Astrocyte of the spinal cord (primary cell): ENCODE data around the gene KAT6B.

Experiments
- DNase-seq: peaks from one replicate; pipeline ENCODE4 v3.0.0; 2011; ENCODE audit warnings: low read depth, low spot score
- H3K4me3 ChIP-seq: 2 replicates; pipeline ENCODE4 v1.5.1; 2011; ENCODE audit warnings: low read depth, mild to moderate bottlenecking, low read length, moderate library complexity
- CTCF ChIP-seq: IDR thresholded peaks from 2 replicates; pipeline ENCODE4 v1.5.1; 2012; ENCODE audit warnings: low read depth, mild to moderate bottlenecking, low read length, inconsistent platforms
- in situ Hi-C: cut with HindIII; loops from 2 replicates; pipeline ENCODE4 v1.10.0; 2017; ENCODE audit warnings: low sequenced_read_pairs

Gene KAT6B

GRCh38 chr10:74841265-74841973 is 15.0 kb downstream of the KAT6B start:
- TF ChIP-seq CTCF, result no peak
- in situ Hi-C loops, result no loop called here
- H3K4me3 ChIP-seq, result no peak overlapping the region
- DNase-seq, result no peak

GRCh38 chr10:74842301-74842954 is 16.0 kb downstream of the KAT6B start:
- H3K4me3 ChIP-seq, result no peak overlapping the region
- DNase-seq, result no peak
- in situ Hi-C loops, result no loop called here
- TF ChIP-seq CTCF, result no peak

- no peak for TF ChIP-seq CTCF
- in situ Hi-C loops, result no loop called here
- no peak for DNase-seq
Measured at GRCh38 chr10:74846958-74847357, 20.6 kb downstream of the KAT6B start.

GRCh38 chr10:74851831-74852230 is 25.4 kb downstream of the KAT6B start:
- no peak overlapping the region for H3K4me3 ChIP-seq
- TF ChIP-seq CTCF, result no peak
- no peak for DNase-seq
- in situ Hi-C loops, result no loop called here

More at GRCh38 chr10:74846958-74847357, 20.6 kb downstream of the KAT6B start:
- no peak overlapping the region for H3K4me3 ChIP-seq

GRCh38 chr10:74852381-74852780 is 26.0 kb downstream of the KAT6B start:
- in situ Hi-C loops, result no loop called here
- no peak for TF ChIP-seq CTCF
- H3K4me3 ChIP-seq, result no peak overlapping the region
- DNase-seq, result no peak

GRCh38 chr10:74854610-74855009 is 28.2 kb downstream of the KAT6B start:
- TF ChIP-seq CTCF, result no peak
- in situ Hi-C loops, result no loop called here
- H3K4me3 ChIP-seq, result no peak overlapping the region
- no peak for DNase-seq
